ENCODE results near the gene KLHL29.

Gene KLHL29

GRCh38 chr2:23660237-23660636 lies 275.3 kb downstream of the KLHL29 start:
- no peak for TF ChIP-seq FOXP2 (optimal IDR thresholded peaks at IDR 0.05; ENCODE audit: borderline replicate concordance, extremely low read depth, extremely low read length, insufficient read depth)
- no peak for TF ChIP-seq POLR2AphosphoS5 (IDR thresholded peaks at IDR 0.05; ENCODE audit: low read depth, low read length)
- TF ChIP-seq SIN3A (IDR thresholded peaks at IDR 0.05; ENCODE audit: borderline replicate concordance, insufficient read depth, low read length) = no peak
- TF ChIP-seq TAF1 (IDR thresholded peaks at IDR 0.05; ENCODE audit: borderline replicate concordance, insufficient read depth, low read length) = no peak
- TF ChIP-seq REST (IDR thresholded peaks at IDR 0.05; ENCODE audit: insufficient read depth in 1 of 2, low read depth in 2 of 2, low read length in 2 of 2) = no peak

- no peak for TF ChIP-seq TAF1 (IDR thresholded peaks at IDR 0.05; ENCODE audit: borderline replicate concordance, insufficient read depth, low read length)
- TF ChIP-seq FOXP2 (optimal IDR thresholded peaks at IDR 0.05; ENCODE audit: borderline replicate concordance, extremely low read depth, extremely low read length, insufficient read depth) = no peak
Measured at GRCh38 chr2:23661276-23662050, 276.5 kb downstream of the KLHL29 start.

DNA sequence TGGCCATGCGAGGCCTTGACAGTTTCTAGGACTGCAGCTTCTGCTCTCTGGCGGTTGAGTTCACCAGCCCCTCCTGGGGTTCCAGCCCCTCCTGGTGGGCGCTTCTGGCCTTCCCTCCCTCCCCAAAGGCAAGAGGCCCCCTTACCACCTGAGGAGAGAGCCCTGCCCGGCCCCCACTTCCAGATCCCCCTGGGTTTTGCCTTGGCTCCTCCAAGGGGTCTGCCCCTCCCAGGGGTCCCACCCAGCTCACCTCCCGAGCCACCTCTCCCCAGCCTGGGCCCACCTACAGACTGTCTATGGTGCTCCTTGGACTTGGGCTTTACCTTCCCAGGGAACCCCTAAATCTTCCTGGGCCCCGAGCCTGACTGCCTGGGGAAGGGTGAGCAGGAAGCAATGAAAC lies 277.5 kb downstream of the KLHL29 start:
- no peak for TF ChIP-seq POLR2AphosphoS5 (IDR thresholded peaks at IDR 0.05; ENCODE audit: low read depth, low read length)
- TF ChIP-seq SIN3A (IDR thresholded peaks at IDR 0.05; ENCODE audit: borderline replicate concordance, insufficient read depth, low read length) = no peak
- TF ChIP-seq FOXP2 (optimal IDR thresholded peaks at IDR 0.05; ENCODE audit: borderline replicate concordance, extremely low read depth, extremely low read length, insufficient read depth) = no peak

GRCh38 chr2:23662941-23663920 lies 278.3 kb downstream of the KLHL29 start:
- no peak for TF ChIP-seq REST (IDR thresholded peaks at IDR 0.05; ENCODE audit: insufficient read depth in 1 of 2, low read depth in 2 of 2, low read length in 2 of 2)
- no peak for TF ChIP-seq SIN3A (IDR thresholded peaks at IDR 0.05; ENCODE audit: borderline replicate concordance, insufficient read depth, low read length)
- no peak for TF ChIP-seq FOXP2 (optimal IDR thresholded peaks at IDR 0.05; ENCODE audit: borderline replicate concordance, extremely low read depth, extremely low read length, insufficient read depth)
- TF ChIP-seq POLR2AphosphoS5 (IDR thresholded peaks at IDR 0.05; ENCODE audit: low read depth, low read length) = no peak
- no peak for TF ChIP-seq TAF1 (IDR thresholded peaks at IDR 0.05; ENCODE audit: borderline replicate concordance, insufficient read depth, low read length)

DNA sequence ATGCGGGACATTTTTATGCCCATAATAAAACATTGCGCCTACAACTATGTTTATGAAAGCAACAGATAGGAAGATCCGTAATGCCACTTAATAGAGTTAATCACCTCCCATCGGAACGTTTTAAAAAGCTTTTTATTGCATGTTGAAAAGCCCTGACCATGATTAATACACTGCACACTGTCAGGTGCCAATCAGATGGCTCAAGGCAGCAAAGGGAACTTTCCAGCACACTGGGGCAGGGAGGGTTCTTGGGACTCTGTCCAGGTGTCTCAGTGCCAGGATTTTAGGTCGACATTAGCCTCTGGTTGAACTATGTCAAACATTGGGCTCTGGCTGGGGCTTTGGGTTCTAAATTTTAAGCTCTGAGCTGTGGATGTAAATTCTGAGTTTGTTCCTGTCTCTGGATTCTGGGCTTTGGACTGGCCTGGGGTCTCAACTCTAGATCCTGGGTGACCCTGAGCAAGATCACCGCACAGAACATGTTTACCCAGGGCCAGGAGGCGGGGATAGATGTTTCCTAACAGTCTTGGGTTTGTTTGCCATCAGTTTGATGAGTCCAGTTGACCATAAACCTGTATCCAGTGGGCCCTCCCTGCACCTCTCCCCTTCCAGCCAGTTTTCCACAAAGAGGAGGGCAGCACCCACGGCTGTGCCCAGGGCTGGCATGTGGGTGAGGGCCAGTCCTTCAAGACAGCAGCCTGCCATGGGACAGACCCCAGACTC lies 279.2 kb downstream of the KLHL29 start:
- TF ChIP-seq REST (IDR thresholded peaks at IDR 0.05; ENCODE audit: insufficient read depth in 1 of 2, low read depth in 2 of 2, low read length in 2 of 2) (no peak), FOXP2 (optimal IDR thresholded peaks at IDR 0.05; ENCODE audit: borderline replicate concordance, extremely low read depth, extremely low read length, insufficient read depth) (no peak), TAF1 (IDR thresholded peaks at IDR 0.05; ENCODE audit: borderline replicate concordance, insufficient read depth, low read length) (no peak), SIN3A (IDR thresholded peaks at IDR 0.05; ENCODE audit: borderline replicate concordance, insufficient read depth, low read length) (no peak), POLR2AphosphoS5 (IDR thresholded peaks at IDR 0.05; ENCODE audit: low read depth, low read length) (no peak)
